Vagina (tissue), 2 donors: ENCODE data around the gene RBM19.

Experiments
- POLR2AphosphoS5 ChIP-seq, 2 donors: sonication (generic); formaldehyde crosslinking; IDR thresholded peaks; one replicate each; pipeline ENCODE4 v1.9.0; 2017; ENCODE audit warnings: antibody characterized with exemption in 2 of 2, mild to moderate bottlenecking in 2 of 2, low read depth in 1 of 2; ENCODE audit not compliant: insufficient read depth in 1 of 2
- TF ChIP-seq, protein P1 (sequence below), 3 experiments: fragments of 450-650 bp in 2 of 3; fragments of 200-600 bp in 1 of 3; sonication (generic) in 1 of 3; IDR thresholded peaks; one replicate each; pipeline ENCODE4 v1.5.1; 2017 to 2019; ENCODE audit warnings: antibody characterized with exemption in 3 of 3, mild to moderate bottlenecking in 2 of 3, moderate library complexity in 2 of 3

DNA sequence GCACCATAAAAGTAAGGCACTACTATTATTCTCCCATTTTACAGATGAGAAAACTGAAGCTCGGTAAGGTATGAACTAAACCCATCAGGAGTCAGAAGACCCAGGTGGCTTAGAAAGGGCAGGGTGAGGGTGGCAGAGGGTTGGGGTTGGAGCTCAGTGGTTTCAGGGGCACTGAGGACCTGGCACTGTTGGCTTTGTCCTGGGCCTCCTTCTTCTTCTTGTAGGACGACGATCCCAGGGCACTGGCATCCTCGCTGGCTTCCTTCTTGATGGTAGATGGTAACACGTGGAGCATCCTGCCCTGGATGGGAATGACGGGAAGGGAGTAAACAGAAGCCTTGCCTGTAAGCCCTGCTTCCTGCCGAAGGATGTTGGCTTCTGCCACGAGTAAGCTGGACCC, 19.9 kb downstream of the RBM19 start:
- no peak for TF ChIP-seq POLR2AphosphoS5 (IDR thresholded peaks at IDR 0.05; ENCODE audit: insufficient read depth in 1 of 2, low read depth in 1 of 2)
- TF ChIP-seq, protein P1, sequence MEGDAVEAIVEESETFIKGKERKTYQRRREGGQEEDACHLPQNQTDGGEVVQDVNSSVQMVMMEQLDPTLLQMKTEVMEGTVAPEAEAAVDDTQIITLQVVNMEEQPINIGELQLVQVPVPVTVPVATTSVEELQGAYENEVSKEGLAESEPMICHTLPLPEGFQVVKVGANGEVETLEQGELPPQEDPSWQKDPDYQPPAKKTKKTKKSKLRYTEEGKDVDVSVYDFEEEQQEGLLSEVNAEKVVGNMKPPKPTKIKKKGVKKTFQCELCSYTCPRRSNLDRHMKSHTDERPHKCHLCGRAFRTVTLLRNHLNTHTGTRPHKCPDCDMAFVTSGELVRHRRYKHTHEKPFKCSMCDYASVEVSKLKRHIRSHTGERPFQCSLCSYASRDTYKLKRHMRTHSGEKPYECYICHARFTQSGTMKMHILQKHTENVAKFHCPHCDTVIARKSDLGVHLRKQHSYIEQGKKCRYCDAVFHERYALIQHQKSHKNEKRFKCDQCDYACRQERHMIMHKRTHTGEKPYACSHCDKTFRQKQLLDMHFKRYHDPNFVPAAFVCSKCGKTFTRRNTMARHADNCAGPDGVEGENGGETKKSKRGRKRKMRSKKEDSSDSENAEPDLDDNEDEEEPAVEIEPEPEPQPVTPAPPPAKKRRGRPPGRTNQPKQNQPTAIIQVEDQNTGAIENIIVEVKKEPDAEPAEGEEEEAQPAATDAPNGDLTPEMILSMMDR (IDR thresholded peaks at IDR 0.05), result no peak
